HG03025 (cell line): ENCODE data around the gene LHCGR.
"Not testable (repeated sequence)": the region's sequence is repeated elsewhere in the genome, so short reads cannot be mapped to it uniquely, and the experiment has no call there.

ENCODE experiments used
- ATAC-seq: cut with Tn5 transposase; IDR thresholded peaks from one replicate; pipeline ENCODE4 v1.9.1; 2021; ENCODE audit warnings: mild to moderate bottlenecking, moderate library complexity; ENCODE audit not compliant: unreplicated experiment, low FRiP score

Gene LHCGR

GRCh38 chr2:48713647-48714046, 41.9 kb downstream of the LHCGR start:
- ATAC-seq, result no peak

GRCh38 chr2:48712151-48712550, 43.4 kb downstream of the LHCGR start:
- ATAC-seq, result no peak

GRCh38 chr2:48711343-48711742, 44.2 kb downstream of the LHCGR start:
- no peak for ATAC-seq

DNA sequence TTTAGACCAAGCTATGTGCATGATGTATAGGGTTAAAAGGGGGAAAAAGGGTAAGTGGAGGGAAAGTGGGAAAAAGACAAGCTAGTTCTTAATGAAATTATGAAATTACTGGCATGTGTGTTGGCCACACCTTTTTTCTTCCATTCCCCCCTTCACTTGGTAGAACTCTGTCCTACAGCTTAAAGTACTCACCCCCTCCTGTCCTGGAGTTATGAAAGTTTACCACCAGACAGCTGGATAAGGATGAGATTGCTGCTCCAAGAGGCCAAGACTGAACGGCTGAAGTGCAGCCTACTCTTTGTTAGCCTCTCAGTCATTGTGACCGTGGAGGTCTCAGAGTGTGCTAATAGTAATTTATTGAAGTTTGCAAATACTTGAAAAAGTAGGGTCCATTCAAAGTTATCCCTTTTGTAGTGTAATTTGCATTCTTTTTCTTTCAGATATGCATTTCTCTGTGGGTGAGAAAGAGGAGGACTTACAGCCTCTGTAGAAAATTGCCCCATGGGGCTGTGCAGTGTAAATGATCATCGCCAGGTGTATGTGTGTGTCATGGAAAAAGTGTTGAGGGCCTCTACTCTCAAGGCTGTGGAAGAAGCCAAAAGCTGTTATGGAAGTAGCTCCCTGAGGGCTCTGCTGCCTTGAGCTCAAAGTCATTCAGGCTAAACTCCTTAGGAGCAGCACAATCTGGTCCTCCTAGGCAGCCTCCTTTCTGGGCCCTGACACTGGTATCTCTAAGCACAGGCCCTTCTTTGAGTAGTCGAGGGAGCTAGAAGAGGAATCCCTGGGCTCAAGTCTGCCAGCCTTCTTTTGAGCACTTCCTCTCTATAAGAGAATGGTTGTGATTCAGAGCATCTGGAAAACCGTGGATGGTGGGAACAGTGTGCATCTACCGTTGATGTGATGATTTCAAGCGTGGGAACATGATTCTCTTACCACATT, 46.2 kb downstream of the LHCGR start:
- no peak for ATAC-seq

DNA sequence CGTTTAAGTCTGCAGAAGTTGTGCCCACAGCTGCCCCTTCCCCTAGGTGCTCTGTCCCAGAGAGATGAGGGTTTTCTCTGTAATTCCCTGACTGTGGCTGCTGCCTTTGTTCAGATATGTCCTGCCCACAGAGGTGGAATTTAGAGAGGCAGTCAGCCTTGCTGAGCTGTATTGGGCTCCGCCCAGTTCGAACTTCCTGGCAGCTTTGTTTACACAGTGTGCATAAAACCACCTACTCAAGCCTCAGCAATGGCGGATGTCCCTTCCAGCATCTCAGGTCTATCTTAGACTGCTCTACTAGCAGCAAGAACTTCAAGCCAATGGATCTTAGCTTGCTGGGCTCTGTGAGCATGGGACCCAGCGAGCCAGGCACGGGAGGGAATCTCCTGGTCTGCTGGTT, 48.1 kb downstream of the LHCGR start:
- no peak for ATAC-seq

- not testable (repeated sequence) for ATAC-seq
These were observed 51.9 kb downstream of the LHCGR start for GRCh38 chr2:48703621-48704020.

GRCh38 chr2:48699348-48699930, 56.1 kb downstream of the LHCGR start:
- ATAC-seq, result no peak

DNA sequence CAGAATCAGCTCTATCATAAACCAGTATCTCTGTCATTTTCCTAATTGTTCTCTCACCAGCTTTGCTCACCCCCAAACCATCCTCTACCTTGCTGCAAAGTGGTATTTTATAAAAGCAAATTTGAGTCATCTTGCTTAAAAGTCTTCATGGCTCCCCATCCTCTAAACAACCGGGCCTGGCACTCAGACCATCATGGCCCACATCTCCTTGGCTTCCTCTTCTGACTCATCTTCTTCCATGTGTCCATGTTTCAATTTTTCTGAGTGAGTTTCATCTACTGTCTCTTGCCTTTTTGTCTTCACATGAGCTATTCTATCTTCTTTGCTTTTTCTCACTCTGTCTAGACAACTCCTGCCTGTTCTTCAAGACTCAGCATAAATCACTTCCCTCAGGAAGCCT, 58.6 kb downstream of the LHCGR start:
- ATAC-seq, result no peak

GRCh38 chr2:48695991-48696390, 59.5 kb downstream of the LHCGR start:
- ATAC-seq, result no peak

- ATAC-seq, result no peak
These were observed 61.4 kb downstream of the LHCGR start for GRCh38 chr2:48694149-48694548.

DNA sequence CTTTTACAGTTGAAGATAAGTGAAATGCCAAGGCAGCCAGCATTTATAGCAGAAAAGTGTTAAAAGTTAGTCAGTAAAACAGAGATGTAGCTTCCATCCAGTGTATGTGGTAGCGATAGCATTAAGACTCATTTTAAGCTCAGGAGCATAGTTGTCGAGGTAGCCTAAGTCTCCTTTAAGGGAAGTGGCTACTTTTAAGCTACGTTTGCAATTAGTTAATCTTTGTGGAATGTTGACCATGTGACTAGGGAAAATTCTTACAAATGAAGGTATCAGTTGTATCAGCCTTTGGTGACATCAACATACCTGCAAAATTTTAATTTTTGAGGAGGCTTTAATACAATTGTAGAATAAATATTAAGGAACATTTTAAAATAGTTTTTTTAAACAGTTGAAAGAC, 61.9 kb downstream of the LHCGR start:
- no peak for ATAC-seq

GRCh38 chr2:48693066-48693465, 62.5 kb downstream of the LHCGR start:
- ATAC-seq, result no peak

- ATAC-seq, result no peak
These were observed 63.4 kb downstream of the LHCGR start for GRCh38 chr2:48691935-48692691.

DNA sequence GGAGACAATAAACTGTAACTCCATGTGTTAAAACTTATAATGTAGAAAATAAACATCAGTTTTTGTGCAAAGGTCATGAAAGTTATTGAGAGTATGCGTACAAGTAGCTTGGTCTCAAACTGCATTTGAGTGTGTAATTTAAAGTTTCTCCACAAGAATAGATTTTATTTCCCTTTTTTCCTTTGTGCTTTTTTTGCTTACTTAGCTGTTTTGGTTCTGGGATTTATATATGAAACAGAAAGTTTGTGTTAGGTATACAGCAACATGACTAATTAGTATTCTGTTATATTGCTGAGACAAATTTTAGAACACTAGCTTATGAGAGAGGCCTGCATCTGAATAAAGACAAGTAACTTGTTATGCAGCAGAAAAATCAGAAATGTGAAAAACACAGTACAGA, 70.4 kb downstream of the LHCGR start:
- ATAC-seq, result no peak

GRCh38 chr2:48677450-48677849, 78.1 kb downstream of the LHCGR start:
- ATAC-seq, result no peak

GRCh38 chr2:48674933-48675332, 80.6 kb downstream of the LHCGR start:
- no peak for ATAC-seq

DNA sequence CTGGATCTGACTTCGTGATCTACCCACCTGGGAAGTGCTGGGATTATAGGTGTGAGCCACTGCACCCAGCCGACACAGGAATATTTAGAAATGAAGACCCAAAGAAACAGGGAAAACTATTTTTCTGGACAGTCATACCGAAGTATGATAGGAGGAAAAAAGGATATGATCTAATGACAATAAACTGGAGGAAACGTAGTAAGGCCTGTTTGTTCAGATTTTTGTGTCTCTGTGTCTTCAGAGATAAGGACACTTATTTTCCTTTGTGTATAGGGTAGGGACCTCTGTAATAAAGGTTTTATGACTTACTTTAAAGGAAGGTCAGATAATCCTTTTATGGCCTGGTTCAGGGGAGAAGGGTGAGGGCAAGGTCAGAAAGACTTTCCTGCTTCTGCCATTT, 81.9 kb downstream of the LHCGR start:
- no peak for ATAC-seq

GRCh38 chr2:48668992-48669391, 86.5 kb downstream of the LHCGR start:
- no peak for ATAC-seq

GRCh38 chr2:48651158-48651790, 104.2 kb downstream of the LHCGR start:
- ATAC-seq, result no peak

DNA sequence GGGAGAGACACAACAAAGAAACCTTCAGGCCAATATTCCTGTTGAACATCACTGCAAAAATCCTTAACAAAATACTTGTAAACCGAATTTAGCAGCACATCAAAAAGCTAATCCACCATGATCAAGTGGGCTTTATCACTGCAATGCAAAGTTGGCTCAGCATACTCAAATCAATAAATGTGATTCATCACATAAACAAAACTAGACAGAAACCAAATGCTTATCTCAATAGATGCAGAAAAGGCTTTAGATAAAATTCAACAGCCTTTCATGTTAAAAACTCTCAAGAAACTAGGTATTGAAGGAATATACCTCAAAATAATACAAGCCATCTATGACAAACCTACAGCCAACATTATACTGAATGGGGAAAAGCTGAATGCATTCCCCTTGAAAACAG, 117.3 kb downstream of the LHCGR start:
- ATAC-seq, result no peak
